Measurements from ENCODE around the gene GRAMD4.
"Not testable (repeated sequence)": the region's sequence is repeated elsewhere in the genome, so short reads cannot be mapped to it uniquely, and the experiment has no call there.

The GRAMD4 gene

DNA sequence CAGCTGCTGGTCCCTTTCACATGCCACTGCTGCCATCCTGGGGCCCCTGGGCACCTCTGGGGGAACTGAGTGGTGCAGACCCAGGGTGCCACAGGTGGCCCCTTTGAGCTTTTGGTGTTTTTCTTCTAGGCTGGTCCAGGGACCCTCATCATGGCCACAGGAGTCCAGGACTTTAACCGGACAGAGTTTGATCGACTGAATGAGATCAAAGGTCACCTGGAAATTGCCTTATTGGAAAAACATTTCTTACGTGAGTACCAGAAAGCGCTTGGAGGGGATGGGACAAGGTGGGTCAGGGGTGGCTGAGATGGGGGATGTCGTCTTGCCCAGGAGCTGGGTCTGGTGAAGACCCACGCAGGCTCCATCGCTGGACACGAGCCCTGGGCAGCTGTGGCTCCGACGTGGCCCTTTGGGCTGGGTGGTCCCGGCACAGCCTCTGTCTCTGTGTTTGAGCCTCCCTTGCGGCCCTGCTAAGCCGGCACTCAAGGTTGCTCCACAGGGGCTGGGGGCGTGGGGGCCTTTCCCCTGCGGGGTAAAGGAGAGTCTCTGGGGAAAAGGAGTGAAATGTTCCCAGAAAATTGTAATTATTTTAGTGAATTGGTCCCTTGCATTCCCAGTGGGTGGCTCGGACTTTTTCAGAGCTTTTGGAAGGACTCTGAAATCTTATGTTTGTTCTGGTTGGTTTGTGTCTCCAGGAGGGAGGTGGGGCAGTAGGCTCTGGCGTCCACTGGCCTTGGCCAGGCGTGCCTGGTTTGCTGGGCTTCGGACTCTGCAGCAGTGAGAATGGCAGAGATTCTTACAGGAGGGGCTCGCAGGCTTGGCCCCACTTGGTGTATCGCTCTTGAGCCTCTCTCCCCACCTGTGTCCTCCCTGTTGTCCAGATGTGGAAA is 17.8 kb downstream of the GRAMD4 start:
- no peak for DNase-seq (ENCODE audit: low read depth in 2 of 2)

DNA sequence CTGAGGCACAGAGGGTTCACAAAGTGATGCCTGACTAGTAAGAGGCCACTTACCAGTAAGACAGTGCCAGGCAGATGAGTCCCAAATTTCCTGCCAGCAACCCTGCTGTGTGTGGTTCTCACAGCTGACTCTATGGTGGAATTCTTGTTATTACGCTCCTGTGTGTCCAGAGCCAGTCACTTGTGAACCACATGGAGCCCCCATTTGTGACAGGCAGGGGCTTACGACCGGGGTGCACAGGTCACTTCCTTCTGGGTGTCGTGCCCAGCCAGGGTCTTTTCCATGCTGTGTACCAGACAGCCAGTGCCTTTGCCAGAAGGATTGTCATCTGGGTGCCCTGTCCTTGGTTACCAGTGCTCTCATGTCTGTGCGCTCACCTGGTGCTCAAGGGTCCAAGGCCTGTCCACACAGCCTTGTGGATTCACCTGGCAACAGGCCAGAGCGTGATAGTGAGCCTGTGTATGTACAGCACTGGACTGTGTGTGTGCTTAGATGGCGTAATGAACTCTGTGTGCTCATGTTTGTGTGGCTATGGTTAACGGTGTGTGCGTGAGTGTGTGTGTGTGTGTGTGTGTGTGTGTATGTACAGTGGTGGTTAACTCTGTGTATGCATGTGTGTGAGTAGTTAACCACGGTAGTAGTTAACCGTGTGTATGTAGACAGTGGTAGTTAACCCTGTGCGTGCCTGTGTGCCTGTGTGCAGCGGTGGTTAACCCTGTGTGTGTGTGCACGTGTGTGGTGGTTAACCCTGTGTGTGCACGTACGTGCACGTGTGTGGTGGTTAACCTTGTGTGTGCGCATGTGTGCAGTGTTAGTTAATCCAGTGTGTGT is 18.6 kb downstream of the GRAMD4 start:
- no peak for DNase-seq (ENCODE audit: low read depth in 2 of 2)

DNA sequence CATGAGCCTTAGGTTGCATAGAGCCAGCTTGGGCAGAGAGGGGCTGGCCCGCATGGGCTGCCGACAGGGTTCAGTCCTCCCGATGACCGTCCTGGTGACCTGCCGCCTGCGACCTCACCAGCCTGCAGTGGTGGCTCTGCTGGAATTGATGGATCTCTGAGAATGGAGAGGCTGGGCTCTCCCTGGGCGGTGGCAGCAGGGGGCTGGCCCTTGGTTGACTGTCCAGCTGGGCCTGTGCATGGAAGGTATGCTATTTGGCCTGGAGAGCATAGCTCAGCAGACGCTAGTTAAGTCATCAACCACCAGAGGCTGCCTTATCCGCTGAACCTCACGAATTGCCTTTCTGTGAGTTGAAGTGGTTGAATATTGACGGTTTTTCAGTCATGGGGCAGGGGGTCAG is 19.7 kb downstream of the GRAMD4 start:
- DNase-seq (ENCODE audit: low read depth in 2 of 2), result no peak

DNA sequence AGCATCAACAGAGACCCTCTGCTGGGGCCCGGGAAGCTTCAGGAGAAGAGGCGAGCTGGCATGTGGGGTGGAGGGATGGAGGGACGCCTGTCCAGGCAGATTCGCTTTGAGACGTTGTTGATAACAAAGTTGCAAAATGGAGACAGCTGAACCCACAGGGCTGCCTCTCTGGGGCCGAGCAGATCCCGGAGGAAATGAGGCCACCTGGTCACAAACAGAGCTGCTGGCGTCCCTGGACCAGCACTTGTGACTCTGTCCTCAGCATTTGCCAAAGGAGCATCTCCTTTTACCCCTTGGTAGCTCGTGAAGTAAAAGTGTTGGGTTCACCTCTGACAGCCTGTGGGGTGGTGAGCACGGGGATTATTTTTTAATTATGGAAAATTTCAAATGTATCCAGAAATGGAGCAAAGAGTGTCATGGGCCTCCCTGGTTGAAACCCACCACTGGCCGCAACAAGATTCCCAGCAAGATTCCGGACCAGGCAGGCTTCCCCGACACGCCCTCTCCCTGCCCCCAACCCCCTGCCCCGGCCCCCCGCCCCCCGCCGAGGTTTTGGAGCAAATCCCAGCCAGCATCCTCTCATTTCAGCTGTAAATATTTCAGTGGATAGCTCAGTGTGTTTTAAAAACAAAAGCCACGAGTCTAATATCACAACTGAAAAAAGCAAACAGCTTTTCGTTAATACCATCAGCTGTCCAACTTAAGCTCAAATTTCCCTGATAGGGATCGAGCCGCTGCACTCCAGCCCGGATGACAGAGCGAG is 20.3 kb downstream of the GRAMD4 start:
- DNase-seq (ENCODE audit: low read depth in 2 of 2), result no peak

DNA sequence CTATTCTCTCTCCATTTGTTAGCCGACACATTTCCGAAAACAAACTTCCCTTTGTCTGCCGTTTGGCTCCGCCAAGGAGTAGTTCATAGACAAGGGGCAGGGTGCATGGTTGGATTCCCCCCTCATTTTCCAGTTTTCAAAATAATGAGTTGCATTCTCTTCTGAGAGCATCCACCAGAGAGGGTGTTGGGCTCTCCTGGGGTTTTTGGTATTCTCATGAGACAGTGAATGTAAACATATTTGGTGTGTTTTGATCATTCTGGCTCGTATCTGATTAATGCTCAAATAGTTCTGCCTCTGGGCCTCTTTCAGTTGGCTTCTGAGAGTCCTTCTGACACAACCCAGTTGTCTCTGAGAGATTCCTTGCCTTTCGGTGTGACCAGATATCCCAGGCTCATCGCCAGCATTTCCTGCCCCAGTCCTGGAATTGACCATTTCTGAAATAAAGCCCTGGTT is 21.7 kb downstream of the GRAMD4 start:
- no peak for DNase-seq (ENCODE audit: low read depth in 2 of 2)

DNA sequence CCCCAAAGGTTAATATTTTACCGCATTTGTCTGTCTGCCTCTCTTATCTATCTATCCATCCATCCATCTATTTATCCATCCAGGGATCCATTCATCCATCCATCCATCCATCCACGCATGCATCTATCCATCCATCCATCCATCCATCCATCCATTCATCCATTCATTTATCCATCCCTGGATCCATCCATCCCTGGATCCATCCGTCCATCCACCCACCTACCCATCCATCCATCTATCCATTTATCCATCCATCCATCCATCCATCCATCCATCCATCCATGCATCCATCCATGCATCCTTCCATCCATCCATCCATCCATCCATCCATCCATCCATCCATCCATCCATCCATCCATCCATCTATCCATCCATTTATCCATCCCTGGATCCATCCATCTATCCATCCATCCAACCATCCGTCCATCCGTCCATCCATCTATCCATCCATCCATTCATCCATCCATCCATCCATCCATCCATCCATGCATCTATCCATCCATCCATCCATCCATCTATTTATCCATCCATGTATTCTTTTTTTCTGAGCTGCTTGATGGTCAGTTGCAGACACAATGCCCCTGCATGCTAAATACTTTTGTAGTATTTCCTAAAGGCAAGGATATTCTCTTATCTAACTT is 22.8 kb downstream of the GRAMD4 start:
- DNase-seq (ENCODE audit: low read depth in 2 of 2), result not testable (repeated sequence)

DNA sequence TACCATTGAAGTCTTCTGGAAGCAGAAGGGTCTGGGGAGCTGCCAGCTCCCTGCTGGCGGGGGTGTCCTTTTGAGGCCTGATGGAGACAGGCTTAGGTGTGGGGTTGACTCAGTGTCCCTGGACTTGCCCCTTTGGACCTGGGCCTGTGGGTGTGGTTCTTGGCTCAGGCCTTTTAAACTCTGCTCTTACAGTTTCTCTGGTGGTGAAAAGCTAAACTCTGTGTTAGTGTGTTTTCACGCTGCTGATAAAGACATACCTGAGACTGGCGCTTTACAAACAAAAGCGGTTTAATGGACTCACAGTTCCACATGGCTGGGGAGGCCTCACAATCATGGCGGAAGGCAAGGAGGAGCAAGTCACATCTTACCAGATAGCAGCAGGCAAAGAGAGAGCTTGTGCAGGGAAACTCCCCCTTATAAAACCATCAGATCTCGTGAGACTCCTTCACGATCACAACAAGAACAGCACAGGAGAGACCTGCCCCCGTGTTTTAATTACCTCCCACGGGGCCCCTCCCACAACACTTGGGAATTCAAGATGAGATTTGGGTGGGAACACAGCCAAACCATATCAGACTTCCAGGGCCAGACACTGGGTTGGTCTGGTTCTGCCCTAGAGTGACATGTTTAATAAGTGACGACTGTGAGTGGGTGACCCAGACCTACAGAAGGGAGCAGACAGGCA is 26.5 kb downstream of the GRAMD4 start:
- DNase-seq (ENCODE audit: low read depth in 2 of 2), result no peak

DNA sequence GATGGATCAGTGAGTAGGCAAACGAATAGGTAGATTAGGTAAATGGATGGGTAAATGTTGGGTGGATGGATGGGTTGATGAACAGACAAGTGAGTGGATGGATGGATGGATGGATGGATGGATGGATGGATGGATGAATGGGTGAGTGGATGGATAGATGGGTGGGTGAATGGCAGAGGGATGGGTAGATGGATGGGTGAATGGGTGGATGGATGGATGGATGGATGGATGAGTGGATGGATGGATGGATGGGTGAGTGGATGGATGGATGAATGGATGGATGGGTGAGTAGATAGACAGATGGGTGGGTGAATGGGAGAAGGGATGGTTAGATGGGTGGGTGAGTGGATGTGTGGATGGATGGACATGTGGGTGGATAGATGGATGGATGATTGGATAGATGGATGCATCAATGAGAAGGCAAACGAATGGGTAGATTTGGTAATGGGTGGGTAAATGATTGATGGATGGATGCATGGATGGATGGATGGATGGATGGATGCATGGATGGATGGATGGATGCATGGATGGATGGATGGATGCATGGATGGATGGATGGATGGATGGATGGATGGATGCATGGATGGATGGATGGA is 28.1 kb downstream of the GRAMD4 start:
- DNase-seq (ENCODE audit: low read depth in 2 of 2), result not testable (repeated sequence)

DNA sequence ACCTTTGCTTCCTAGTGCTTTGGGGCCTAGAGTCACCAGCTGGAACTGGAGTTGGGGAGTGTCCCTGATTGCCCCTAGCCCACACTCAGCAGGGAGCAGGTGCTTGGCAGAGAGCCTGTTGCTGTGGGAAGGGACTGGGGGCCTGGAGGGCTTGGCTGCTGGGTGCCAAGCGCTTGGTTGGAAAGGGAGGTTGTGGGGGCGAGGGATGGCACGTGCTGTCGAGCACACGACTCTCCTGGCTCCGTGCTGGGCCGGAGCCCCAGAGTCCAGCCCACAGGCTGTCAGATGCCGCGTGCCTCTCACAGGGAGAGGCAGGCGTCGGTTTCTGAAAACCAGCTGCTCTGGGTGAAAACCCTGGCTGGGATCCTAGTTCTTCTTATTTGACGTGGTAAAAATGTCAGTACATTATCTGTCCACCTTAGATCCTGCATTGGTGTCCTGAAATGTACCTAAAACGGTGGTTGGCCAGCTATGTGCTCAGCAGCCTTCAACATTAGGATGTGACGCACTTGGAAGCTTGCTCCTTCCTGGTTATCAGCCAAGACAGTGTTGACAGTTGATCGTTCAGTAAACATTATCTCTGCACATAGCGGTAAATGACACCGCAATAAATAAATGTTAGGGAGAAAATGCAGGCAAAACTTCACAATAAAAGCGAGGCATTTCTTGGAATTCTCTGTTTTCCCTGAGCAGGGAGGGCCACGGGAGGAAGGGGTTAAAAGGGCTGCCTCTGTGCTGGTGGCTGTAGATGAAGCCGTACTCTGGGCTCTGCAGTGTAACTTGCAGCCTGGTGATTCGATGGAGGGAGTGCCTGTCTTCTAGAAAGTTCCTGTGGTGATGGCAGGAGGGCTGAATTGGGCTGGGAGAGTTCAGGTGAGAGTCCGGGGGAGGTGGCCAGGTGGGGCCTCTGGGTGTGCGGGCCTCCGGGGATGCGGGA is 29.2 kb downstream of the GRAMD4 start:
- no peak for DNase-seq (ENCODE audit: low read depth in 2 of 2)

DNA sequence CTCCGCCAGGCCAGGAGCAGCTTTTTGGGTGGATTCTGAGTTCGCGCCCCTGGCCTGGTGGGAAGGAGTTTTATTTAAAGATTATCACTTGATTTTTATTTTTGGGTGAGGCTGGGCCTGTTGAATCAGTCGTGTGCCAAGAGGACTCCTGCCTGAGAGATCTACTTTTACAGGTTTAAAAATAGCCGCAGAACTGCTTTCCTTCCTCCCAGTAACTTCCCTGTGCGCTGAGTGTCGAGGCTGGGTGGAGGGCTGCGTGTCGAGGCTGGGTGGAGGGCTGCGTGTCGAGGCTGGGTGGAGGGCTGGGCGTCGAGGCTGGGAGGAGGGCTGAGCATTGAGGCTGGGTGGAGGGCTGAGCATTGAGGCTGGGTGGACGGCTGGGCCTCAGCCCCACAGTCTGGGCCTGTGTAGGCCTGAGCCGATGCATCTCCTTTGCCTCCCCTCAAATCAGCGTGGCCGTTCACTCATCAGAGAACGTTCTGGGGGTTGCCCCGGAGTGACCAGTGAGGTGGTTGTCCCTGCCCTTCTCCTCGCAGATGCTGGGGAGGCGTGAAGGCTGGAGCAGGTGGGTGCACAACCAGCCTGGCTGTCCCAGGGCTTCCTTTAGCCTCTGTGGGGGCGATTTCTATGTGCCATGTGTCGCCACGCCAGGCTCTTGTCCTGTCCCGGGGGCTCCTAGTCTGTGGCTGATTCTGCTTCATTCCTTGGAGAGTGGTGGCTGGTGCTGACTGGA is 30.1 kb downstream of the GRAMD4 start:
- DNase-seq (ENCODE audit: low read depth in 2 of 2), result no peak

DNA sequence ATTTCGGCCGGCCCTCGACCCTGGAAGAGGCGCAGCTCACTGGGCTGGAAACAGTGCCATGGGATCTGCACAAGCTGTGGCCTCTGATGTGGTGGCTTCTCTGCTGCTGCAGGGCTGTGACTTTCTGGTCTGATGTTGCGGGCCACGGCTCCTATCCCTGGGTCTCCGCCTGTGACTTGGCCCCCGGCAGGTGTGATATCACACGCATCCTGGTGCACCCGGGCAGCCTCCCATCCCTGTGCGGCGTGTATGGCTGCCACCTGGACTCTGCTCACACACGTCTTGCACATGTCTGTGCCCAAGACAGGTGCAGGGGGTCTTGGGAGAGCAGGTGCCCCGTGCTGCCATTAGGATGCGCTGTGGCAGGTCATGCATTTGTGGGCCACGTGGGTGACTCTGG is 31.1 kb downstream of the GRAMD4 start:
- DNase-seq (ENCODE audit: low read depth in 2 of 2), result no peak

DNA sequence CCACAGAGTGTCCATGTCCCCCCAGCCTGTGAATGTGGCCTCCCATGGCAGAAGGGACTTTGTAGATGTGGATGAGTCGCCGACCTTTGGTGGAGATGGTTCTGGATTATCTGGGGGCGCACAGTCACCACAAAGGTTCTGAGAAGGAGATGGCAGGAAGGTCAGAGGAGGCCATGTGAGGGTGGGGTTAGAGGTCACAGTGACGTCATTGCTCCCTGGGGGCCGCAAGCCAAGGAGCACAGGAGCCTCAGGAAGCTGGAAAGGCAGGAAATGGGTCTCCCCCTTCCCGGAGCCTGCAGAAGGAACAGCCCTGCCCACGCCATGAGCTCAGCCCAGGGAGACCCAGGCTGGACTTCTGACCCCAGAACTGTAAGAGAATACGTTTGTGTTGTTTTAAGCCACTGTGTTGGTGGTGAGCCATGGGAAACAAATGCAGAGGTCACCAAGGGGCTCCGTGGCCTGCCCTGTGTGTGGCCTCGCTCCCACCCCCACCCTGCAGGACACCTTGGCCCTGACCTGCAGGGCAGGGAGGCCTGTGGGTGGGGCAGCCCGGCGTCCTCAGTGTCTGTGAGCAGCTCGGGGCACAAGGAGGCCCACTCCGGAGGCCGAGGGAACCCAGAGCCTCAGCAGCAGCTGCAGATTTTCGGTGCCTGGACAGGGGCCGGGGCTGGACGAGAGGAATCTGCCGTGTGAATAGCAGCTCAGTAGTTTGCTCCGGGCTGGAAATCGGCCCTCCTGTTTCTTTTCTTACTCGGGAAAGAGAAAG is 32.1 kb downstream of the GRAMD4 start:
- no peak for DNase-seq (ENCODE audit: low read depth in 2 of 2)

DNA sequence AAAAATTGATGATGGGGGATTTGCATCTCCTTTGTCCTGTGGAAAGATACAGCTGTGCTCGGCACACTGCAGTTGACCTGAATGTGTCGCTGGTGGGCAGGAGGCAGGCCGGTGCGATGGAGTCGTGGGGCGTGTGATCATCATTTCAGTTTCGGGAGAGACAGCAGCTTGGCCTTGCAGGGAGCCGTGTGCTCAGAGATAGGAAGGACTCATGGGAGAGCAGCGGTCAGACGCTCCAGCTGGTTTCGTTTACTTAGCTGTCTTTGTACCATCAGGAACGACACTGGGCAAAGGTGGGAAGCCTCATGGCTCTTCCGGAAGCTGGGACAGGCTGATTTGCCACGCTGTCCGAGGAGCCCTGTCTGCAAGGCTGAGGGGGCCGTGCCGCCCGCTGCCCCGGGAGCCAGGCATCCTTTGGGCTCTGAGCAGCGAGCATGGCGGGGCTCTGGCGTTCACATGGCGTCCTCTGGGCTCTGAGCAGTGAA is 32.7 kb downstream of the GRAMD4 start:
- DNase-seq (ENCODE audit: low read depth in 2 of 2), result no peak

DNA sequence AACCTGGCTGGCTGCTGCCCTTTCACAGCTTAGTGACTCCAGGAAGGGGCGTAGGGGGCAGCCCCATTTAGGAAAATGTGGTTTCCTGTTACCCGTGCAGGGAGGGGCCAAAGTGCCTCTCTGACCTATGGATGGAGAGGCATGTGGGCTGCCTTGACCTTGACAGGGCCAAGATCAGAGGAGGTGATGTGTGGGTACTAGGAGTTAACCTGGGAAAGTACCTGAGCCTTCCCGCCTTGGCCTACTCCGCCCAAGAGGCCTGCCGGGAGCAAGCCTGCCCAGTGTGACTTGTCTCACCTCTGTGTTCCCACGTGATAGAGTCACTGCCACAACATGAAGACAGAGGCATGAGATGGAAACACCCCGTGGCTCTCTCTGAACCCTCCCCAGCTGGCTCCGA is 33.4 kb downstream of the GRAMD4 start:
- DNase-seq (ENCODE audit: low read depth in 2 of 2), result peak in 1 of 2 donors; percentile 27

DNA sequence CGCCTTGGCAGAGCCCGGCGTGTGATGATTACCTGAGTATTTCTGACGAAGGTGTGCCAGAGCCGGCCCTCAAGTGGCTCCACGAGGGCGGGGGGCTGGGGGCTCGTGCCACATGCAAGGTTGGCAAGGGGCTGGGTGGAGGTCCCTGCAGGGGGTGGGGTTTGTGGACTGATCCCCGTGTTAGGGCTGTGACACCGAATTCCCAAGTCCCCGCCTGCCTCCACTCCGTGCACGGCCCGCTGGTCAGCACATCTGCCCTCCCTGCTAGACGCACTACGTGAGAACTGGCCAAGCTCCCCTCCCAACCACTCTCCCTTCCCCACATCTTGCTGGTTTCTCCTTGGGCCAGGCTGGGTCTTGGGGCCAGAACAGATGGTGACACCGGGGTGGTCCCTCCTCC is 34.2 kb downstream of the GRAMD4 start:
- DNase-seq (ENCODE audit: low read depth in 2 of 2), result no peak

DNA sequence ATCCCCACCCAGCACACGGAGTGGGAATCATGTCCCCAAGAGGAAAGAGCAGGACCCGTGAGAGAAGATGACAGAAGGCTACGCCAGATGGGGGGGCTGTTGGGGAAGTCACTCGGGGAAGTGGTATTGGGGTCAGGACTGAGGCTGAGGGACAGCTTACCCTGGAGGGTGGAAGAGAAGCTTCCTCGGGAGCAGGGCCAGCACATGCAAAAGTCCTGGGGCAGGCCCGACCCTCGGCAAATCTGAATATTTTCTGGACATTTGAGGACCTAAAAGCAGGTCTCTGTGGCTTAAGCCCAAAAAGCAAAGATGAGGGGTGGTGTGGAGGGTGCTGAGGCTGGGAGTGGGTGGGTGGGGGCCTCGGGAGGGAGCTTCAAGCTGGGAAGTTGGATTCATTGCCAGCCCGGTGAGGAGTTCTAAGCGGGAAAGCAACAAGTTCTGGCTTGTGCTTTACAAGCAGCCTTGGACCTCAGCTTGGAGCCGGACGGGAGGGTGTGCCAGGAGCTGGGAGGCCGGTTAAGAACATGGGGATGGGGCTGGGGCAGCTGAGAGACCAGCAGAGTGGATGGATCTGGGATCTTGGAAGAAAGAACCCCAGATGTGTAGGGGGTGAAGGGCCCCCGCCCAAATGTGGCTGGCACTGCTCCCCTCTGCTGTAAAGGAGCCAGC is 34.9 kb downstream of the GRAMD4 start:
- DNase-seq (ENCODE audit: low read depth in 2 of 2), result no peak

All from stimulated activated CD4-positive, alpha-beta T cell treated with anti-CD3 and anti-CD28 coated beads, Interleukin-15, amount 100 ng/mL, for 48 hours (primary cell).